ENCODE measurements around the gene TOP1. TPM values are rescaled to one million over a fixed set of nuclear protein-coding genes. Genes with fewer than 3 reads are reported as not detected.
A peak's percentile ranks its signal among the peaks of the same experiment; 100 is the strongest.

Gene TOP1
- total RNA-seq, 2 experiments from 2014 or later = 91.7 to 92.6 TPM

- Mint-ChIP-seq H3K27me3 (ENCODE audit: low read depth) (no peaks in the 10 kb centered on the region), H3K4me1 (ENCODE audit: low read depth) (peaks cover 68% of the 10 kb centered on the region)
Measured at GRCh38 chr20:41160686-41161085, 132.1 kb downstream of the TOP1 start.

DNA sequence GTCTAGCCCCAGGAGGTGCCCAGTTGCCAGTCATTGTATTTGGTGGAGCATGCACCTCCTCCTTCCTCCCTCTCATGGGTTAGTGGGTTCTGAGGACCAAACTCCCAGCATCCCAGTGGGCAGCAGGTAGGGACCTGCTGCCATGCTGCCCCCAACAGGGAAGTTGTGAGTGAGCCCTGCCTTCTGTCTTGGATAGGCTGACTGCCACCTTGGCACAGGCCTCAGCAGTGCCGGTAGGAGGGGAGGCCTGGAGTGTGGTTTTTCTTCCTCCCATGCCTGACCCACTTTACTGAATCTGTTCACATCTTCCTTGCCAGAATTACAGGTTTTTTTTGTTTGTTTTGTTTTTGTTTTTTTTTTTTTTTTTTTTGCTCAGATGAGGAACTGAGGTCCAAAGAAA is 133.3 kb downstream of the TOP1 start:
- intact Hi-C loops (cut with micrococcal nuclease) = no loop called here
- CTCF ChIA-PET = interaction anchor here (1.7 kb wide), 1 partner anchor 11 kb away, joined by 8 read pairs; no protein-coding TSS in a partner anchor
- peaks cover 39% of the 10 kb centered on the region for H3K36me3 Mint-ChIP-seq (ENCODE audit: low read depth)
- no peak for DNase-seq
- no peak overlapping the region for H3K4me3 Mint-ChIP-seq
- no peaks in the 10 kb centered on the region for H3K27me3 Mint-ChIP-seq (ENCODE audit: low read depth)
- no peaks in the 10 kb centered on the region for H3K9me3 Mint-ChIP-seq
- peaks cover 59% of the 10 kb centered on the region for H3K4me1 Mint-ChIP-seq (ENCODE audit: low read depth)
- H3K27ac Mint-ChIP-seq = peak overlapping the region; percentile 67

More at GRCh38 chr20:41160686-41161085, 132.1 kb downstream of the TOP1 start:
- Mint-ChIP-seq H3K27ac (peak overlapping the region; percentile 68), H3K36me3 (ENCODE audit: low read depth) (peaks cover 32% of the 10 kb centered on the region), H3K4me3 (no peak overlapping the region), H3K9me3 (no peaks in the 10 kb centered on the region)
- no peak for DNase-seq
- CTCF ChIA-PET = interaction anchor here (1.7 to 7.1 kb wide), 2 partner anchors 12 to 26 kb away, joined by 8 to 77 read pairs; no protein-coding TSS in a partner anchor
- intact Hi-C loops (cut with micrococcal nuclease) = no loop called here

DNA sequence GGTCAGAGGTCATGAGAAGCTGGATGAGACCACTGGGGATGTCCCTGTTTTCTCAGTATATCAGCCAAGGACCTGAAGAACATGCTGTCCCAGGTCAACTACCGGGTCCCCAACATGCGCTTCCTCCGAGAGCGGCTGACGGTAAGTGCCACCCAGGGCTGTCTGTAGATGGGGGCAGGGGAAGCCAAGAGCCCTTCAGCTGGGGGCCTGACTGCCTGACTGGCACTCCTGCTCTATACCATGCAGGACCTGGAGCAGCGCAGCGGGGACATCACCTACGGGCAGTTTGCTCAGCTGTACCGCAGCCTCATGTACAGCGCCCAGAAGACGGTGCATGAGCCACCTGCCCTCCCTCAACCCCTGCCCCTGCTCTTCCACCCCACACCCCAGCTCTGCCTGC is 133.8 kb downstream of the TOP1 start:
- peaks cover 54% of the 10 kb centered on the region for H3K4me1 Mint-ChIP-seq (ENCODE audit: low read depth)
- no peak for DNase-seq
- H3K27me3 Mint-ChIP-seq (ENCODE audit: low read depth) = no peaks in the 10 kb centered on the region
- H3K9me3 Mint-ChIP-seq = no peaks in the 10 kb centered on the region
- no peak overlapping the region for H3K4me3 Mint-ChIP-seq
- H3K27ac Mint-ChIP-seq = peak overlapping the region; percentile 67
- intact Hi-C loops (cut with micrococcal nuclease) = no loop called here
- CTCF ChIA-PET = interaction anchor here (1.3 to 1.7 kb wide), 2 partner anchors 11 to 27 kb away, joined by 3 to 8 read pairs; no protein-coding TSS in a partner anchor
- peaks cover 44% of the 10 kb centered on the region for H3K36me3 Mint-ChIP-seq (ENCODE audit: low read depth)

- CTCF ChIA-PET = interaction anchor here (1.3 to 1.9 kb wide), 3 partner anchors 9 to 29 kb away, joined by 3 to 4 read pairs (median 4); no protein-coding TSS in a partner anchor
- no peak for DNase-seq
- H3K4me3 Mint-ChIP-seq = no peak overlapping the region
- intact Hi-C loops (cut with micrococcal nuclease) = no loop called here
- H3K27me3 Mint-ChIP-seq (ENCODE audit: low read depth) = no peaks in the 10 kb centered on the region
- no peaks in the 10 kb centered on the region for H3K9me3 Mint-ChIP-seq
- peaks cover 39% of the 10 kb centered on the region for H3K4me1 Mint-ChIP-seq (ENCODE audit: low read depth)
- peaks cover 45% of the 10 kb centered on the region for H3K36me3 Mint-ChIP-seq (ENCODE audit: low read depth)
- H3K27ac Mint-ChIP-seq = peak overlapping the region; percentile 59
Measured at GRCh38 chr20:41163821-41164220, 135.2 kb downstream of the TOP1 start.

DNA sequence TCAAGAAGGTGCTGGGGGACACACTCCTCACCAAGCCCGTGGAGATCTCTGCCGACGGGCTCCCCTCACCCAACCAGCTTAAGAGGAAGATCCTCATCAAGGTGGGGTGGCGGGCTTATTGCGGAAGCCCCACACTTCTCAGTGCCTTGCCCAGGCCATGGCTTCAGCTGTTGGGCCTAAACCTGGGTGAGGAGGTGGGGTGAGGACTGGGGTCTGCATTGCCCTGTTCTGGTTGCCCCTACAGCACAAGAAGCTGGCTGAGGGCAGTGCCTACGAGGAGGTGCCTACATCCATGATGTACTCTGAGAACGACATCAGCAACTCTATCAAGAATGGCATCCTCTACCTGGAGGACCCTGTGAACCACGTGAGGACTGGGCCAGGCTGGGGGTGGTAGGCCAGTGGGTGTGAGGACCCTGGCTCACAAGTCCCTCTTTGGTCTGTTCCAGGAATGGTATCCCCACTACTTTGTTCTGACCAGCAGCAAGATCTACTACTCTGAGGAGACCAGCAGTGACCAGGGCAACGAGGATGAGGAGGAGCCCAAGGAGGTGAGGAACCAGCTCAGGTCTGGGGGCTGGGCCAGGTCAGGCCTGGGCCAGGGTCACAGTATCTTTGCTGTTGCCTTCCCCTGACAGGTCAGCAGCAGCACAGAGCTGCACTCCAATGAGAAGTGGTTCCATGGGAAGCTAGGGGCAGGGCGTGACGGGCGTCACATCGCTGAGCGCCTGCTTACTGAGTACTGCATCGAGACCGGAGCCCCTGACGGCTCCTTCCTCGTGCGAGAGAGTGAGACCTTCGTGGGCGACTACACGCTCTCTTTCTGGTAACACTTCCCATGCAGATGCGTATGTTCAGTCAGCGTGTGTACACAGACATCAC is 136.6 kb downstream of the TOP1 start:
- H3K4me1 Mint-ChIP-seq (ENCODE audit: low read depth) = peaks cover 25% of the 10 kb centered on the region
- intact Hi-C loops (cut with micrococcal nuclease) = no loop called here
- no peak overlapping the region for H3K27ac Mint-ChIP-seq
- CTCF ChIA-PET = interaction anchor here (1.5 to 1.9 kb wide), 2 partner anchors 7 to 29 kb away, joined by 4 read pairs; no protein-coding TSS in a partner anchor
- no peak for DNase-seq
- peaks cover 40% of the 10 kb centered on the region for H3K36me3 Mint-ChIP-seq (ENCODE audit: low read depth)
- no peaks in the 10 kb centered on the region for H3K9me3 Mint-ChIP-seq
- H3K4me3 Mint-ChIP-seq = no peak overlapping the region
- no peaks in the 10 kb centered on the region for H3K27me3 Mint-ChIP-seq (ENCODE audit: low read depth)

DNA sequence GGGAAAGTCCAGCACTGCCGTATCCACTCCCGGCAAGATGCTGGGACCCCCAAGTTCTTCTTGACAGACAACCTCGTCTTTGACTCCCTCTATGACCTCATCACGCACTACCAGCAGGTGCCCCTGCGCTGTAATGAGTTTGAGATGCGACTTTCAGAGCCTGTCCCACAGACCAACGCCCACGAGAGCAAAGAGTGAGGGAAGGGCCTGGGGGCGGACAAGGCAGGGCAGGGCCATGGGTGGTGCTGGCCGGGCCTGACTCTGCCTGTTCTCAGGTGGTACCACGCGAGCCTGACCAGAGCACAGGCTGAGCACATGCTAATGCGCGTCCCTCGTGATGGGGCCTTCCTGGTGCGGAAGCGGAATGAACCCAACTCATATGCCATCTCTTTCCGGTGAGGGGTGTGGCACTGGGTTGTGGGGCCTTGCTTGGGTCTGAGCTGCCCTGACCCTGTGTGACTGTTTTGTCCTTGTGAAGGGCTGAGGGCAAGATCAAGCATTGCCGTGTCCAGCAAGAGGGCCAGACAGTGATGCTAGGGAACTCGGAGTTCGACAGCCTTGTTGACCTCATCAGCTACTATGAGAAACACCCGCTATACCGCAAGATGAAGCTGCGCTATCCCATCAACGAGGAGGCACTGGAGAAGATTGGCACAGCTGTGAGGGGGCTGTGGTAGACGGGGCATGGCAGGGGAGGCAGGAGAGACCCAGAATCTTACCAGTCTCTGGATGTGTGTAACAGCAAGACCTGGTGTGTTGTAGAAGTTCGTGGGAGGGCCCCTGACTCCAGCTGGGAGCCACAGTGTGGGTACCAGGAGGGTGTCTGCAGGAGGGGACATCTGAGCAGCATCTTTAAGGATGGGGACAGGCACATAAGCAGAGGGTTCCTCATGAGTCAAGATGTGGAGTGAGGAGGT is 137.8 kb downstream of the TOP1 start:
- no peaks in the 10 kb centered on the region for H3K27me3 Mint-ChIP-seq (ENCODE audit: low read depth)
- H3K36me3 Mint-ChIP-seq (ENCODE audit: low read depth) = peaks cover 41% of the 10 kb centered on the region
- H3K4me3 Mint-ChIP-seq = no peak overlapping the region
- peaks cover 14% of the 10 kb centered on the region for H3K4me1 Mint-ChIP-seq (ENCODE audit: low read depth)
- CTCF ChIA-PET = no interaction called here
- H3K27ac Mint-ChIP-seq = peak overlapping the region; percentile 15
- intact Hi-C loops (cut with micrococcal nuclease) = no loop called here
- DNase-seq = no peak
- no peaks in the 10 kb centered on the region for H3K9me3 Mint-ChIP-seq

- Mint-ChIP-seq H3K36me3 (ENCODE audit: low read depth) (peaks cover 44% of the 10 kb centered on the region), H3K27me3 (ENCODE audit: low read depth) (no peaks in the 10 kb centered on the region), H3K4me1 (ENCODE audit: low read depth) (peaks cover 12% of the 10 kb centered on the region), H3K9me3 (no peaks in the 10 kb centered on the region), H3K27ac (peak overlapping the region; percentile 15), H3K4me3 (no peak overlapping the region)
- DNase-seq = no peak
- intact Hi-C loops (cut with micrococcal nuclease) = no loop called here
- CTCF ChIA-PET = no interaction called here
Measured at GRCh38 chr20:41167118-41167470, 138.5 kb downstream of the TOP1 start.

GRCh38 chr20:41167481-41168253 is 139.0 kb downstream of the TOP1 start:
- H3K36me3 Mint-ChIP-seq (ENCODE audit: low read depth) = peaks cover 44% of the 10 kb centered on the region
- peaks cover 12% of the 10 kb centered on the region for H3K4me1 Mint-ChIP-seq (ENCODE audit: low read depth)
- peak overlapping the region; percentile 15 for H3K27ac Mint-ChIP-seq
- no peaks in the 10 kb centered on the region for H3K9me3 Mint-ChIP-seq
- CTCF ChIA-PET = interaction anchor here (0.8 kb wide), 1 partner anchor 12 kb away, joined by 3 read pairs; no protein-coding TSS in a partner anchor
- intact Hi-C loops (cut with micrococcal nuclease) = no loop called here
- H3K4me3 Mint-ChIP-seq = no peak overlapping the region
- DNase-seq = no peak
- H3K27me3 Mint-ChIP-seq (ENCODE audit: low read depth) = no peaks in the 10 kb centered on the region

GRCh38 chr20:41168281-41169161 is 139.9 kb downstream of the TOP1 start:
- CTCF ChIA-PET = no interaction called here

GRCh38 chr20:41169162-41169690 is 140.6 kb downstream of the TOP1 start:
- intact Hi-C loops (cut with micrococcal nuclease) = no loop called here
- peaks cover 43% of the 10 kb centered on the region for H3K36me3 Mint-ChIP-seq (ENCODE audit: low read depth)
- H3K27ac Mint-ChIP-seq = peak overlapping the region; percentile 71
- no peaks in the 10 kb centered on the region for H3K27me3 Mint-ChIP-seq (ENCODE audit: low read depth)
- peaks cover 8% of the 10 kb centered on the region for H3K4me1 Mint-ChIP-seq (ENCODE audit: low read depth)
- CTCF ChIA-PET = no interaction called here
- DNase-seq = peak; percentile 2
- H3K9me3 Mint-ChIP-seq = no peaks in the 10 kb centered on the region
- H3K4me3 Mint-ChIP-seq = no peak overlapping the region

More at GRCh38 chr20:41168281-41169161, 139.9 kb downstream of the TOP1 start:
- Mint-ChIP-seq H3K36me3 (ENCODE audit: low read depth) (peaks cover 45% of the 10 kb centered on the region), H3K27ac (peak overlapping the region; percentile 41), H3K9me3 (no peaks in the 10 kb centered on the region), H3K27me3 (ENCODE audit: low read depth) (no peaks in the 10 kb centered on the region), H3K4me1 (ENCODE audit: low read depth) (peaks cover 11% of the 10 kb centered on the region), H3K4me3 (no peak overlapping the region)
- no peak for DNase-seq
- intact Hi-C loops (cut with micrococcal nuclease) = no loop called here

Data from activated naive CD4-positive, alpha-beta T cell treated with anti-CD3 and anti-CD28 coated beads for 36 hours (primary cell).